SK-N-SH treated with all-trans-retinoic acid at 6 μM for 48 hours (cell line): Measurements from ENCODE around the gene GTF3C2.
"Not testable (repeated sequence)": the region's sequence is repeated elsewhere in the genome, so short reads cannot be mapped to it uniquely, and the experiment has no call there.

Experiments used
- ATAC-seq: fragments of 200-7000 bp; cut with Tn5 transposase; 3 replicates; pipeline ENCODE4 v1.9.1; 2020; ENCODE audit warnings: mild to moderate bottlenecking, moderate library complexity
- ARNTL ChIP-seq: fragments of 450-650 bp; formaldehyde crosslinking; IDR thresholded peaks from 2 replicates; pipeline ENCODE4 v1.5.0; 2020; ENCODE audit warnings: low read depth, mild to moderate bottlenecking, moderate library complexity, borderline replicate concordance
- BACH2 ChIP-seq: fragments of 250-450 bp; sonication (Bioruptor Pico); IDR thresholded peaks from 2 replicates; pipeline ENCODE4 v1.9.0; 2021; ENCODE audit warnings: mild to moderate bottlenecking, borderline replicate concordance
- CREB5 ChIP-seq: fragments of 250-450 bp; sonication (Bioruptor Pico); IDR thresholded peaks from 2 replicates; pipeline ENCODE4 v1.5.1; 2020; ENCODE audit warnings: low read depth, mild to moderate bottlenecking, moderate library complexity
- CSDC2 ChIP-seq: fragments of 250-450 bp; sonication (Bioruptor Pico); IDR thresholded peaks from 2 replicates; pipeline ENCODE4 v1.5.0; 2020; ENCODE audit warnings: mild to moderate bottlenecking, moderate library complexity
- CSRNP3 ChIP-seq: fragments of 250-450 bp; sonication (Bioruptor Pico); IDR thresholded peaks from 2 replicates; pipeline ENCODE4 v1.5.1; 2021; ENCODE audit warnings: mild to moderate bottlenecking, moderate library complexity
- ESRRG ChIP-seq: fragments of 250-450 bp; sonication (Bioruptor Pico); IDR thresholded peaks from 2 replicates; pipeline ENCODE4 v1.6.1; 2021; ENCODE audit warnings: mild to moderate bottlenecking
- GLIS3 ChIP-seq: fragments of 250-450 bp; sonication (Bioruptor Pico); IDR thresholded peaks from 2 replicates; pipeline ENCODE4 v1.5.0; 2020; ENCODE audit warnings: mild to moderate bottlenecking, moderate library complexity
- ISL1 ChIP-seq: fragments of 250-450 bp; sonication (Bioruptor Pico); IDR thresholded peaks from 2 replicates; pipeline ENCODE4 v2.1.2; 2022; ENCODE audit warnings: mild to moderate bottlenecking, moderate library complexity
- OSR1 ChIP-seq: fragments of 250-450 bp; sonication (Bioruptor Pico); IDR thresholded peaks from 2 replicates; pipeline ENCODE4 v1.8.0; 2022; ENCODE audit warnings: moderate library complexity, mild to moderate bottlenecking, inconsistent platforms
- RARB ChIP-seq: fragments of 250-450 bp; sonication (Bioruptor Pico); IDR thresholded peaks from 2 replicates; pipeline ENCODE4 v1.8.0; 2021; ENCODE audit warnings: mild to moderate bottlenecking, moderate library complexity
- SNAI2 ChIP-seq: fragments of 250-450 bp; sonication (Bioruptor Pico); IDR thresholded peaks from 2 replicates; pipeline ENCODE4 v1.5.0; 2020; ENCODE audit warnings: mild to moderate bottlenecking, moderate library complexity
- TCF4 ChIP-seq: fragments of 250-450 bp; sonication (Bioruptor Pico); IDR thresholded peaks from 2 replicates; pipeline ENCODE4 v1.8.0; 2021; ENCODE audit warnings: mild to moderate bottlenecking, moderate library complexity, borderline replicate concordance
- TOX ChIP-seq: fragments of 250-450 bp; sonication (Bioruptor Pico); IDR thresholded peaks from 2 replicates; pipeline ENCODE4 v1.8.0; 2021; ENCODE audit warnings: mild to moderate bottlenecking, moderate library complexity, borderline replicate concordance
- TSHZ2 ChIP-seq: fragments of 250-450 bp; sonication (Bioruptor Pico); IDR thresholded peaks from 2 replicates; pipeline ENCODE4 v1.5.0; 2020; ENCODE audit warnings: mild to moderate bottlenecking, moderate library complexity
- ZC3H10 ChIP-seq: fragments of 250-450 bp; sonication (Bioruptor Pico); IDR thresholded peaks from 2 replicates; pipeline ENCODE4 v1.5.1; 2021; ENCODE audit warnings: mild to moderate bottlenecking, moderate library complexity
- ZFP3 ChIP-seq: fragments of 250-450 bp; sonication (Bioruptor Pico); IDR thresholded peaks from 2 replicates; pipeline ENCODE4 v1.5.0; 2020; ENCODE audit warnings: mild to moderate bottlenecking, moderate library complexity
- ZFP30 ChIP-seq: fragments of 450-650 bp; formaldehyde crosslinking; IDR thresholded peaks from 2 replicates; pipeline ENCODE4 v1.5.0; 2022; ENCODE audit warnings: mild to moderate bottlenecking, moderate library complexity
- ZNF70 ChIP-seq: fragments of 450-650 bp; formaldehyde crosslinking; IDR thresholded peaks from 2 replicates; pipeline ENCODE4 v1.5.0; 2020; ENCODE audit warnings: mild to moderate bottlenecking, moderate library complexity
- ZNF8 ChIP-seq: fragments of 450-650 bp; formaldehyde crosslinking; IDR thresholded peaks from 2 replicates; pipeline ENCODE4 v1.5.0; 2020; ENCODE audit warnings: mild to moderate bottlenecking, moderate library complexity
- TF ChIP-seq, protein P1 (sequence below): fragments of 250-450 bp; sonication (Bioruptor Pico); IDR thresholded peaks from 2 replicates; pipeline ENCODE4 v1.8.0; 2021; ENCODE audit warnings: low read depth, mild to moderate bottlenecking, moderate library complexity, borderline replicate concordance
- TF ChIP-seq, protein P2 (sequence below): fragments of 250-450 bp; sonication (Bioruptor Pico); IDR thresholded peaks from 2 replicates; pipeline ENCODE4 v1.8.0; 2020; ENCODE audit warnings: mild to moderate bottlenecking, moderate library complexity, borderline replicate concordance

The GTF3C2 gene

GRCh38 chr2:27304488-27305240, 51.9 kb downstream of the GTF3C2 start (continued):
- no peak for TF ChIP-seq BACH2 (CRISPR knock-in tag)
- no peak for TF ChIP-seq RARB
- no peak for TF ChIP-seq ESRRG
- TF ChIP-seq ZC3H10 (CRISPR knock-in tag), result no peak
- TF ChIP-seq TCF4 (CRISPR knock-in tag), result no peak
- TF ChIP-seq ZNF8 (CRISPR knock-in tag), result no peak
- no peak for TF ChIP-seq GLIS3 (CRISPR knock-in tag)
- TF ChIP-seq TSHZ2 (CRISPR knock-in tag), result no peak
- no peak for TF ChIP-seq SNAI2 (CRISPR knock-in tag)

DNA sequence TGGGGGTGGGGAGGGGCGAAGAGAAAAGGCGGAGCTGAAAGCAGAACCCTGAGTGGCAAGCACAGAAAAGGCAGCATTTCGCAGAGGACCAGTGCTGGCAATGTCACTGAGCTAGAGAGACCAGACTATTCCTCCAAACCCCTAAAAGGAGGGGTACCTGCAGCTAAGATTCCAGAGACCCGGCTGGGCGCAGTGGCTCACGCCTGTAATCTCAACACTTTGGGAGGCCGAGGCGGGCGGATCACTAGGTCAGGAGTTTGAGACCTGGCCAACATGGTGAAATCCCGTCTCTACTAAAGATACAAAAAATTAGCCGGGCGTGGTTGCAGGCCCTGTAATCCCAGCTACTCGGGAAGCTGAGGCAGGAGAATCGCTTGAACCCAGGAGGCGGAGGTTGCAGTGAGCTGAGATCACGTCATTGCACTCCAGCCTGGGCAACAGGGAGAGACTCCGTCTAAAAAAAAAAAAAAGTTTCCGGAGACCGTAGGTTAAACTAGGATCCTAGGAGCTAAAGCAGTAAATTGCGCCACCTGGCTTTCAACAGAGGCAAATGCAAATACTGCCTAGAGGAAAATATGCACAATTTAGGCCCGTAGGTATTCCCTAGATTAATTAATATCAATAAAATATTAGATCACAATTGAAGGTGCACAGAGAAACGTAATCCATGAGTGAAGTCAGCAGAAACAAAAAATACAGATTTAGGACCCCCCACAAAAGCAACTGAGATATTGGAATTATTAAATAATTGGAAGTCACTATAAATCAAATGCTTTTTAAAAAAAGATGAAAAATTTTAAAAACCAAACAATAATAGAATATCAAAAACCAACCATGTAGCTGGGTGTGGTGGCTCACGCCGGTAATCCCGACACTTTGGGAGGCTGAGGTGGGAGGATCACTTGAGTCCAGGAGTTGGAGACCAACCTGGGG, 53.2 kb downstream of the GTF3C2 start:
- TF ChIP-seq ZNF8 (CRISPR knock-in tag) (no peak), CREB5 (CRISPR knock-in tag) (no peak), ISL1 (CRISPR knock-in tag) (no peak), ZFP30 (CRISPR knock-in tag) (no peak), TSHZ2 (CRISPR knock-in tag) (no peak), BACH2 (CRISPR knock-in tag) (no peak), RARB (no peak), GLIS3 (CRISPR knock-in tag) (no peak), ZC3H10 (CRISPR knock-in tag) (no peak), OSR1 (CRISPR knock-in tag) (no peak), CSRNP3 (no peak), TOX (no peak), SNAI2 (CRISPR knock-in tag) (no peak), ARNTL (no peak), CSDC2 (CRISPR knock-in tag) (no peak), ZFP3 (CRISPR knock-in tag) (no peak), ZNF70 (CRISPR knock-in tag) (no peak), ESRRG (no peak)
- TF ChIP-seq, protein P1, sequence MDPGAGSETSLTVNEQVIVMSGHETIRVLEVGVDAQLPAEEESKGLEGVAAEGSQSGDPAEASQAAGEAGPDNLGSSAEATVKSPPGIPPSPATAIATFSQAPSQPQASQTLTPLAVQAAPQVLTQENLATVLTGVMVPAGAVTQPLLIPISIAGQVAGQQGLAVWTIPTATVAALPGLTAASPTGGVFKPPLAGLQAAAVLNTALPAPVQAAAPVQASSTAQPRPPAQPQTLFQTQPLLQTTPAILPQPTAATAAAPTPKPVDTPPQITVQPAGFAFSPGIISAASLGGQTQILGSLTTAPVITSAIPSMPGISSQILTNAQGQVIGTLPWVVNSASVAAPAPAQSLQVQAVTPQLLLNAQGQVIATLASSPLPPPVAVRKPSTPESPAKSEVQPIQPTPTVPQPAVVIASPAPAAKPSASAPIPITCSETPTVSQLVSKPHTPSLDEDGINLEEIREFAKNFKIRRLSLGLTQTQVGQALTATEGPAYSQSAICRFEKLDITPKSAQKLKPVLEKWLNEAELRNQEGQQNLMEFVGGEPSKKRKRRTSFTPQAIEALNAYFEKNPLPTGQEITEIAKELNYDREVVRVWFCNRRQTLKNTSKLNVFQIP (CRISPR knock-in tag), result no peak
- TF ChIP-seq, protein P2, sequence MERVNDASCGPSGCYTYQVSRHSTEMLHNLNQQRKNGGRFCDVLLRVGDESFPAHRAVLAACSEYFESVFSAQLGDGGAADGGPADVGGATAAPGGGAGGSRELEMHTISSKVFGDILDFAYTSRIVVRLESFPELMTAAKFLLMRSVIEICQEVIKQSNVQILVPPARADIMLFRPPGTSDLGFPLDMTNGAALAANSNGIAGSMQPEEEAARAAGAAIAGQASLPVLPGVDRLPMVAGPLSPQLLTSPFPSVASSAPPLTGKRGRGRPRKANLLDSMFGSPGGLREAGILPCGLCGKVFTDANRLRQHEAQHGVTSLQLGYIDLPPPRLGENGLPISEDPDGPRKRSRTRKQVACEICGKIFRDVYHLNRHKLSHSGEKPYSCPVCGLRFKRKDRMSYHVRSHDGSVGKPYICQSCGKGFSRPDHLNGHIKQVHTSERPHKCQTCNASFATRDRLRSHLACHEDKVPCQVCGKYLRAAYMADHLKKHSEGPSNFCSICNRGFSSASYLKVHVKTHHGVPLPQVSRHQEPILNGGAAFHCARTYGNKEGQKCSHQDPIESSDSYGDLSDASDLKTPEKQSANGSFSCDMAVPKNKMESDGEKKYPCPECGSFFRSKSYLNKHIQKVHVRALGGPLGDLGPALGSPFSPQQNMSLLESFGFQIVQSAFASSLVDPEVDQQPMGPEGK (CRISPR knock-in tag), result no peak
- peak; percentile 59 for ATAC-seq

DNA sequence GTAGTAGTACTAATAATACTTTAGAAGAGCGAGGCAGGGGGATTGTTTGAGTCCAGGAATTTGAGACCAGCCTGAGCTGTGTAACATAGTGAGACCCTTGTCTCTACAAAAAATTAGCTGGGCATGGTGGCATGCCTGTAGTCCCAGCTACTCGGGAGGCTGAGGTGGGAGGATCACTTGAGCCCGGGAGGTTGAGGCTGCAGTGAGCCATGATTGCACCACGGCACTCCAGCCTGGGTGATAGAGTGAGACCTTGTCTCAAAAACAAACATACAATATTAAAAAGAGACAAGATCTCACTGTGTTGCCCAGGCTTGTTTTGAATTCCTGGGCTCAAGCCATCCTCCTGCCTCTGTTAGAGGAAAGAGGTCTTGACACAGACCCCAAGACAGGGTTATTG, 56.0 kb downstream of the GTF3C2 start:
- ATAC-seq, result not testable (repeated sequence)
